Testis (tissue), 3 donors: ENCODE measurements around the gene NRG4. TPM values are rescaled to one million over a fixed set of nuclear protein-coding genes. Genes with fewer than 3 reads are reported as not detected.
"Not testable (repeated sequence)": the region's sequence is repeated elsewhere in the genome, so short reads cannot be mapped to it uniquely, and the experiment has no call there.

ENCODE experiments used
- DNase-seq: peaks from one replicate; pipeline ENCODE4 v3.0.0-alpha.2; 2019
- H3K27ac ChIP-seq, 2 donors: fragments of 200-600 bp; sonication (generic); one replicate each; pipeline ENCODE4 v1.5.1; 2019
- H3K27me3 ChIP-seq: fragments of 200-600 bp; sonication (generic); one replicate; pipeline ENCODE4 v1.5.1; 2019
- H3K36me3 ChIP-seq: fragments of 200-600 bp; sonication (generic); one replicate; pipeline ENCODE4 v1.5.1; 2017; ENCODE audit warnings: low read depth; ENCODE audit errors: missing control alignments
- H3K4me1 ChIP-seq: fragments of 200-600 bp; sonication (generic); one replicate; pipeline ENCODE4 v1.5.1; 2019
- H3K4me3 ChIP-seq, 2 donors: fragments of 200-600 bp; sonication (generic); one replicate each; pipeline ENCODE4 v1.5.1; 2017 to 2019
- H3K9me3 ChIP-seq: fragments of 200-600 bp; sonication (generic); one replicate; pipeline ENCODE4 v1.5.1; 2017
- POLR2A ChIP-seq: fragments of 450-650 bp; IDR thresholded peaks from one replicate; pipeline ENCODE4 v1.6.1; 2017; ENCODE audit warnings: antibody characterized with exemption, mild to moderate bottlenecking, moderate library complexity
- WGBS, 2 donors: methylation state at CpG; one replicate each; pipeline ENCODE4 v1.1.5; 2018; 5-methylcytosine and 5-hydroxymethylcytosine counted together
- intact Hi-C: fragments of 100-400 bp; cut with DNase I; formaldehyde crosslinking; loops from one replicate; pipeline ENCODE4 v1.15.1; 2023; ENCODE audit warnings: low total_unique reads
- polyA plus RNA-seq: library from polyadenylated mRNA; stranded (reverse); fragments of 350-450 nt; fragmentation: Illumina TruSeq; extraction: RNeasy Lipid Tissue Mini Kit (QIAGEN cat#74804); gene quantifications from one replicate; pipeline ENCODE4 v1.2.3, GENCODE V29; 2014; ENCODE audit warnings: low read depth, low replicate concordance; ENCODE audit not compliant: insufficient read depth
- total RNA-seq, 2 donors: library from RNA; depleted of rRNA; stranded (reverse); fragments of >200 nt; gene quantifications; one replicate each; pipeline ENCODE4 v1.2.3, GENCODE V29; 2016
- TF ChIP-seq, protein P1 (sequence below), 3 experiments: fragments of 450-650 bp in 2 of 3; fragments of 200-600 bp in 1 of 3; sonication (generic) in 1 of 3; IDR thresholded peaks; one replicate each; pipeline ENCODE4 v1.5.1; 2016 to 2019; ENCODE audit warnings: antibody characterized with exemption in 3 of 3, mild to moderate bottlenecking in 2 of 3, moderate library complexity in 1 of 3

Gene NRG4
- total and polyA plus RNA-seq, 3 donors from 2014 or later, result 10.8 to 21.2 (median 14.6) TPM

DNA sequence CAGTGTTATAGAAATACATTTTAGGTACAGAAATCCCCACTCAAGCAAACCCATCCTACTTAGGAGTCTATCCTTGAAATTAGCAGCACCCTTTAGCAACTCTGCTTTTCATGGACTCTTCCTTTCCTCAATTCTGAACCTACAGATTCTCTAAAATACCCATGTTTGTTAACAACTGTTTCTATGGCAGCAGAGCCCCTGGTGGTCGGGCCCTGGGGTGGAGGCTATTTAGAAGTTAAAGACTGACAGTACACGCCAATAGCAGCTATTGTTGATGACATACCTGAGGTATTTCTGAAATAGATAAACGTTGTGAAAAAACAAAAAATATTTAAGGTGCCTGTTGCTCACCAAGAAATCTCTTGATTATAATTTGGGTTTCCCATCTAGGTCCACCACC is 23.4 kb upstream of the NRG4 start:
- no peak for DNase-seq
- 58 to 64% methylated on average over 3 of the region's 3 CpGs for WGBS, 2 donors
- TF ChIP-seq POLR2A, result no peak
- TF ChIP-seq, protein P1, sequence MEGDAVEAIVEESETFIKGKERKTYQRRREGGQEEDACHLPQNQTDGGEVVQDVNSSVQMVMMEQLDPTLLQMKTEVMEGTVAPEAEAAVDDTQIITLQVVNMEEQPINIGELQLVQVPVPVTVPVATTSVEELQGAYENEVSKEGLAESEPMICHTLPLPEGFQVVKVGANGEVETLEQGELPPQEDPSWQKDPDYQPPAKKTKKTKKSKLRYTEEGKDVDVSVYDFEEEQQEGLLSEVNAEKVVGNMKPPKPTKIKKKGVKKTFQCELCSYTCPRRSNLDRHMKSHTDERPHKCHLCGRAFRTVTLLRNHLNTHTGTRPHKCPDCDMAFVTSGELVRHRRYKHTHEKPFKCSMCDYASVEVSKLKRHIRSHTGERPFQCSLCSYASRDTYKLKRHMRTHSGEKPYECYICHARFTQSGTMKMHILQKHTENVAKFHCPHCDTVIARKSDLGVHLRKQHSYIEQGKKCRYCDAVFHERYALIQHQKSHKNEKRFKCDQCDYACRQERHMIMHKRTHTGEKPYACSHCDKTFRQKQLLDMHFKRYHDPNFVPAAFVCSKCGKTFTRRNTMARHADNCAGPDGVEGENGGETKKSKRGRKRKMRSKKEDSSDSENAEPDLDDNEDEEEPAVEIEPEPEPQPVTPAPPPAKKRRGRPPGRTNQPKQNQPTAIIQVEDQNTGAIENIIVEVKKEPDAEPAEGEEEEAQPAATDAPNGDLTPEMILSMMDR (IDR thresholded peaks at IDR 0.05), result no peak
- H3K36me3 ChIP-seq, result no peaks in the 10 kb centered on the region
- H3K4me3 ChIP-seq, result no peak overlapping the region
- H3K9me3 ChIP-seq, result no peaks in the 10 kb centered on the region
- H3K27ac ChIP-seq, result no peak overlapping the region
- no peaks in the 10 kb centered on the region for H3K4me1 ChIP-seq
- no peaks in the 10 kb centered on the region for H3K27me3 ChIP-seq
- intact Hi-C loops, result no loop called here

DNA sequence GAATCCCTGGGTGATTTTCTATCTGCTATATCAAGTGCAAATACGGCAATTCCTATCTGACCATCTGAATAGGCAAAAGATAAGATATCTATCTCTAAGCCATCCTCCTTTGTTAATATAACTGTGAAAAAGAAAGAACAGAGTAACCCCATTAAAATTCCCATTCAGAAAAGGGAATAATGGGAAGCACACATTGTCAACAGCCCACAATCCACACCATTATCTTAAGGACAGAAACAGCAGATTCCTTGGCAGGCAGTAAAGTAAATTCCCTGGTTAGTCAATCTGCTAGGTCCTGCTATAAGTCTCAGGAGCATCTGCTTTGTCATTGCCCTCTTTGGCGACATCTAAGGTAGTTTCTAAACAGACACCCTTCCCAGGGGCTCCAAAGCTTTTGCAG is 21.9 kb upstream of the NRG4 start:
- H3K27ac ChIP-seq, result no peak overlapping the region
- no peaks in the 10 kb centered on the region for H3K36me3 ChIP-seq
- no peaks in the 10 kb centered on the region for H3K9me3 ChIP-seq
- 72 to 81% methylated on average over 2 of the region's 2 CpGs for WGBS, 2 donors
- H3K4me1 ChIP-seq, result no peaks in the 10 kb centered on the region
- no peaks in the 10 kb centered on the region for H3K27me3 ChIP-seq
- no peak for DNase-seq
- intact Hi-C loops, result no loop called here
- no peak overlapping the region for H3K4me3 ChIP-seq
- TF ChIP-seq, protein P1 (IDR thresholded peaks at IDR 0.05), result no peak
- no peak for TF ChIP-seq POLR2A

DNA sequence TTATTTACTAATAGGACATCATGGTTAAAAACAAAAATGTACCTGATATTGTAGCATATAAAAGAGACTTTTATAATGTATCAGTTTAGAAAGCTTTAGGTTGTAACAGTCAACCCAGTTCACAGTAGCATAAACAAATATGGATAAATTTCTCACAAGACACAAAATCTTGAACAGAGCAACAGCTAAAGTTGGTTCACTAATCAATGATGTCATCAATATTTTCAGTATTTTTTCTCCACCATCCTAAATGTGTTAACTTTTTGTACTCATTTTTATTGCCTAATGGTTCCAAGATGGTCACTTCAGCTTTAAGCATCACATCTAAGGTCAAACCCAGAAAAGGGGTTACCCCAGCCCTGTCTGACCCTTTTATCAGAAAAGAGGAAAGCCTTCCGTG is 21.2 kb upstream of the NRG4 start:
- DNase-seq, result no peak
- H3K36me3 ChIP-seq, result no peaks in the 10 kb centered on the region
- intact Hi-C loops, result no loop called here
- no peaks in the 10 kb centered on the region for H3K4me1 ChIP-seq
- no peak overlapping the region for H3K27ac ChIP-seq
- 90 to 93% methylated on average over 1 of the region's 1 CpG for WGBS, 2 donors
- TF ChIP-seq, protein P1 (IDR thresholded peaks at IDR 0.05), result no peak
- H3K27me3 ChIP-seq, result no peaks in the 10 kb centered on the region
- no peak overlapping the region for H3K4me3 ChIP-seq
- H3K9me3 ChIP-seq, result no peaks in the 10 kb centered on the region

DNA sequence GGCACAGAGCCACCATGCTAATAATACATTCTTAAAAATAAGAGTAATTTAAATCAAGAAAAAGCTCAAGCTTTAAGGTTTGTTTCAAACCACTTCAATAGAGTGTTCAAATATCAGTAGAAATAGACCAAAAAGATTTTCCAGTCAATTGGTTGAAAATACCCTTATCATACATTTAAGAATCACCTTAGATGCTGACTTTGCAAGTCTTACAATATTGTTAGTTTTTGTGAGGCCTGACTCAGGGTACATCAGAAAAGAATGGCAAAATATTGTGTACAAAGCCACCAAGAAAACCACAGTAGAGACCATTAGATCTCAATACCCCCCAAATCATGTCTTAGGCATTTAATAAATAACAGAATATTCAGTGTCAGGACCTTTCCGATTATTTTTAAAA is 19.8 kb upstream of the NRG4 start:
- Histone ChIP-seq H3K4me1 (no peaks in the 10 kb centered on the region), H3K4me3 (no peak overlapping the region), H3K27ac (no peak overlapping the region), H3K36me3 (no peaks in the 10 kb centered on the region), H3K27me3 (no peaks in the 10 kb centered on the region), H3K9me3 (no peaks in the 10 kb centered on the region)
- whole genome bisulfite sequencing, 2 donors, result 85 to 93% methylated on average over 1 of the region's 1 CpG
- intact Hi-C loops, result no loop called here
- no peak for DNase-seq
- TF ChIP-seq POLR2A, result no peak
- TF ChIP-seq, protein P1 (IDR thresholded peaks at IDR 0.05), result no peak

DNA sequence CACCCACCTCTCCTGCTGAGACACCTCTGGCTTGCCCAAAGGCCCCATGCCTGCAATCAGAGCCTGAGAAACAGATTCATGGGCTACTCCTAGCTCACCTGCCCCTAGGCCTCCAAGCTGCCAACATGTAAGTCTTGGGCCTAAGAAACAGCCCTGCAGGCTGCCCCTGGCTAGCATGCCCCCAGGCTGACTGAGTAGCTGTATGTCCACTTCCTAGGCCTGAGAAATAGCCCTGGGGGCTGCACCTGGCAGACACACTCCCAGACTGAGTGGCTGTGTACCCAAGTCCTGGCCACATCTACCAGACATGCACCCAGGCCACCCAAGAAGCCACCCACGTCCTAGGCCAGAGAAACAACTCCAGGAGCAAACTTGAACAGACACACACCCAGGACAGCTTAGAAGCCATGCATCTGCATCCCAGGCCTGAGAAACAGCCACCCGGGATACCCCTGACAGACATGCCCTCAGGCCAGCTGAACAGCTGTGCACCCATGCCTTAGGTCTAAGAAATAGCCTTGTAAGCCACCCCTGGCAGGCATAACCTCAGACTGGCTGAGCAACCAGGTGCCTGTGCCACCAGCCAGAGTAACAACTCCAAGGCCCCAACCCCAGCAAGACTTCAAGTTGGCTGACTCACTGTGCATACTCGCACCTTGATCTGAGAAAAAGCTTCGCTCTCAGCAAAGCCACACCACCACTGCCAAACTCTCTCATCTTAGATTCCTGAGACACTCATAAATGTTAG is 12.0 kb upstream of the NRG4 start:
- Histone ChIP-seq H3K27me3 (no peaks in the 10 kb centered on the region), H3K27ac (no peak overlapping the region), H3K4me1 (no peaks in the 10 kb centered on the region), H3K36me3 (no peaks in the 10 kb centered on the region), H3K9me3 (no peaks in the 10 kb centered on the region), H3K4me3 (no peak overlapping the region)
- DNase-seq, result no peak
- TF ChIP-seq, protein P1 (IDR thresholded peaks at IDR 0.05), result no peak
- no peak for TF ChIP-seq POLR2A
- intact Hi-C loops, result no loop called here
- 95% methylated on average over 4 of the region's 4 CpGs; no CpG with 5 or more reads in 1 of the 2 donors for WGBS, 2 donors

DNA sequence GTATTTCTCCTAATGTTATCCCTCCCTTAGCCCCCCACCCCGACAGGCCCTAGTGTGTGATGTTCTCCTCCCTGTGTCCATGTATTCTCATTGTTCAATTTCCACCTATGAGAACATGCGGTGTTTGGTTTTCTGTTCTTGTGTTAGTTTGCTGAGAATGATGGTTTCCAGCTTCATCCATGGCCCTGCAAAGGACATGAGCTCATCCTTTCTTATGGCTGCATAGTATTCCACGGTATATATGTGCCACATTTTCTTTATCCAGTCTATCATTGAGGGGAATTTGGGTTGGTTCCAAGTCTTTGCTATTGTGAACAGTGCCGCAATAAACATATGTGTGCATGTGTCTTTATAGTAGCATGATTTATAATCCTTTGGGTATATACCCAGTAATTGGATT is 1.2 kb upstream of the NRG4 start:
- H3K4me1 ChIP-seq, intact Hi-C loops, H3K27me3 ChIP-seq, DNase-seq, H3K36me3 ChIP-seq, H3K27ac ChIP-seq, H3K4me3 ChIP-seq, H3K9me3 ChIP-seq: not testable (repeated sequence)
- WGBS, 2 donors, result 95% methylated on average over 4 of the region's 4 CpGs
